ENCODE results near the gene IGF2R.

Gene IGF2R

DNA sequence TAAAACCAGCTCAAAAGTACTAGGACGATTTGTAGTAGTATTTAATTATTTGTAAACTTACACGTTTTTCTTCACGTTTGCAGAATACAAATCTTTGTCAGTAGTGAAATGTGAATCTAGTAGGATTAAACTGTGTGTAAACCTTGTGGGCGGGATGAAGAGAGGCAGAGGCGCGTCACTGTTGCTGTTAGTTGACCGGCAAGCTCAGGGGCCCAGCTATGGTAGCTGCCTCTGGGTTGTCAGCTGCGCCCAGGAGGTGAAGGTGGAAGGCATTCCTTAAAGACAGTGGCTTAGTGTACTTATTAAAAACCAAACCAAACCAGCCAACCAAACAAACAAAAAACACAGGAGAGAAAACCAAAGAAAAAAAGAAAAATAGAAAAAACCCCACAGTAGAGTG, 69.6 kb downstream of the IGF2R start:
- POLR2A ChIA-PET, result interaction anchor here (1.1 kb wide), 1 partner anchor 70 kb away, joined by 3 read pairs; no protein-coding TSS in a partner anchor
- DNase-seq (ENCODE audit: extremely low spot score), result no peak
- CTCF ChIA-PET, result interaction anchor here (0.6 kb wide), 1 partner anchor 29 kb away, joined by 3 read pairs; no protein-coding TSS in a partner anchor
- TF ChIP-seq FOXK2 (IDR thresholded peaks at IDR 0.05), result no peak
- no peak for TF ChIP-seq ZNF384 (IDR thresholded peaks at IDR 0.05)
- no peak for TF ChIP-seq BHLHE40 (IDR thresholded peaks at IDR 0.05; ENCODE audit: borderline replicate concordance)
- TF ChIP-seq SP1 (IDR thresholded peaks at IDR 0.05), result no peak
- no peak for TF ChIP-seq SUZ12 (IDR thresholded peaks at IDR 0.05)
- no peak for TF ChIP-seq ARNT (IDR thresholded peaks at IDR 0.05)
- no peak for TF ChIP-seq FOXA1 (IDR thresholded peaks at IDR 0.05)
- no peak for TF ChIP-seq FOXM1 (IDR thresholded peaks at IDR 0.05; ENCODE audit: borderline replicate concordance)
- TF ChIP-seq CTBP1 (IDR thresholded peaks at IDR 0.05; ENCODE audit: borderline replicate concordance), result no peak
- TF ChIP-seq TARDBP (IDR thresholded peaks at IDR 0.05), result no peak
- no peak for TF ChIP-seq NFRKB (IDR thresholded peaks at IDR 0.05)
- TF ChIP-seq LEF1 (IDR thresholded peaks at IDR 0.05; ENCODE audit: borderline replicate concordance), result no peak
- TF ChIP-seq, protein P1, sequence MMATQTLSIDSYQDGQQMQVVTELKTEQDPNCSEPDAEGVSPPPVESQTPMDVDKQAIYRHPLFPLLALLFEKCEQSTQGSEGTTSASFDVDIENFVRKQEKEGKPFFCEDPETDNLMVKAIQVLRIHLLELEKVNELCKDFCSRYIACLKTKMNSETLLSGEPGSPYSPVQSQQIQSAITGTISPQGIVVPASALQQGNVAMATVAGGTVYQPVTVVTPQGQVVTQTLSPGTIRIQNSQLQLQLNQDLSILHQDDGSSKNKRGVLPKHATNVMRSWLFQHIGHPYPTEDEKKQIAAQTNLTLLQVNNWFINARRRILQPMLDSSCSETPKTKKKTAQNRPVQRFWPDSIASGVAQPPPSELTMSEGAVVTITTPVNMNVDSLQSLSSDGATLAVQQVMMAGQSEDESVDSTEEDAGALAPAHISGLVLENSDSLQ (IDR thresholded peaks at IDR 0.05), result no peak

DNA sequence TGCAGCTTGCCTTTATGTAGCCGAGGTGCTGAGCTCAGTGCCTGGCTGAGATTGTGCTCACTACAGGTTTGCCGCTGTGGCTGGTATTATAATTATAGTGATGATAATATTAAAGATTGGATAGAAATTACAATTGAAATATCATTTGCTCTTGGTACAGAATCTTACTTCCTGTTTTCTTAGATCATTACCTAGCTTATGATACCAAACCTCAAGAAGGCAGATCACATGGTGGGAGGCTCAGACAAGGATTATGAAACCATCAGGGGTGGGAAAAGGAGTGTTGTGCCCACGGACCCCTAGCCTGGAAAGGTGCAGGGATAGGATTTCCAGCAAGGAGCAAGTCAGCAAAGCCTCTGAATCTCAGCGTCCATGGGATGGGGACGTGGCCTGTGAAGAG, 70.6 kb downstream of the IGF2R start:
- ChIA-PET POLR2A (no interaction called here), CTCF (no interaction called here)
- DNase-seq (ENCODE audit: extremely low spot score), result no peak
- no peak for TF ChIP-seq ZNF384 (IDR thresholded peaks at IDR 0.05)
- TF ChIP-seq NFRKB (IDR thresholded peaks at IDR 0.05), result no peak
- TF ChIP-seq CTBP1 (IDR thresholded peaks at IDR 0.05; ENCODE audit: borderline replicate concordance), result no peak
- no peak for TF ChIP-seq FOXM1 (IDR thresholded peaks at IDR 0.05; ENCODE audit: borderline replicate concordance)
- no peak for TF ChIP-seq HDGF (IDR thresholded peaks at IDR 0.05; ENCODE audit: borderline replicate concordance)
- TF ChIP-seq ARNT (IDR thresholded peaks at IDR 0.05), result no peak
- TF ChIP-seq FOXA1 (IDR thresholded peaks at IDR 0.05), result no peak
- TF ChIP-seq, protein P1 (IDR thresholded peaks at IDR 0.05), result no peak
- TF ChIP-seq SUZ12 (IDR thresholded peaks at IDR 0.05), result no peak
- no peak for TF ChIP-seq LEF1 (IDR thresholded peaks at IDR 0.05; ENCODE audit: borderline replicate concordance)
- TF ChIP-seq ELF4 (IDR thresholded peaks at IDR 0.05), result no peak
- TF ChIP-seq FOXK2 (IDR thresholded peaks at IDR 0.05), result no peak
- TF ChIP-seq BHLHE40 (IDR thresholded peaks at IDR 0.05; ENCODE audit: borderline replicate concordance), result no peak
- no peak for TF ChIP-seq TARDBP (IDR thresholded peaks at IDR 0.05)
- no peak for TF ChIP-seq L3MBTL2 (conservative IDR thresholded peaks at IDR 0.05)
- TF ChIP-seq SP1 (IDR thresholded peaks at IDR 0.05), result no peak

DNA sequence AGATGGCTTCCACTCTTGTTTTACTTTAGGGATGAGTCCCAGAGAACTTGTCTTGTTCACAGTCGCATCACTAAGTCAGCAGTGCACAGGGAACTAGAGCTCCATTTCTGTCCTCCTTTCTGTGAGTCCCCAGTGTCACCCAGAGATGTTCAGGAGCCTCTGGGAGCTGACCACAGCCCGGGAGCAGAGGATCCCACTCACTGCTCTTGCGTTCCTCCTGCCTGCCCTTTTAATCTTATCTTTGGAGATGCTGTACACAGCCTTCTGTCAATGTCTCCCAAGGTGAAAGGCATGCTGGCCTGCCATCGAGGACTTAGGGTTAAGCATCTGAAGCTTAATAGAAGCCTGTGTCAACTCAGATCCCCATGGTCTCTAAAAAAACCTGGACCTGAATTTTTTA, 71.2 kb downstream of the IGF2R start:
- TF ChIP-seq, protein P1 (IDR thresholded peaks at IDR 0.05), result no peak
- TF ChIP-seq TARDBP (IDR thresholded peaks at IDR 0.05) (no peak), SP1 (IDR thresholded peaks at IDR 0.05) (no peak), ARNT (IDR thresholded peaks at IDR 0.05) (no peak), L3MBTL2 (conservative IDR thresholded peaks at IDR 0.05) (no peak), ZNF384 (IDR thresholded peaks at IDR 0.05) (no peak), NFRKB (IDR thresholded peaks at IDR 0.05) (no peak), FOXK2 (IDR thresholded peaks at IDR 0.05) (no peak), CTBP1 (IDR thresholded peaks at IDR 0.05; ENCODE audit: borderline replicate concordance) (no peak), FOXA1 (IDR thresholded peaks at IDR 0.05) (no peak), ELF4 (IDR thresholded peaks at IDR 0.05) (no peak), HDGF (IDR thresholded peaks at IDR 0.05; ENCODE audit: borderline replicate concordance) (no peak), SUZ12 (IDR thresholded peaks at IDR 0.05) (no peak), FOXM1 (IDR thresholded peaks at IDR 0.05; ENCODE audit: borderline replicate concordance) (no peak), BHLHE40 (IDR thresholded peaks at IDR 0.05; ENCODE audit: borderline replicate concordance) (no peak), LEF1 (IDR thresholded peaks at IDR 0.05; ENCODE audit: borderline replicate concordance) (no peak)
- ChIA-PET POLR2A (no interaction called here), CTCF (no interaction called here)
- no peak for DNase-seq (ENCODE audit: extremely low spot score)

DNA sequence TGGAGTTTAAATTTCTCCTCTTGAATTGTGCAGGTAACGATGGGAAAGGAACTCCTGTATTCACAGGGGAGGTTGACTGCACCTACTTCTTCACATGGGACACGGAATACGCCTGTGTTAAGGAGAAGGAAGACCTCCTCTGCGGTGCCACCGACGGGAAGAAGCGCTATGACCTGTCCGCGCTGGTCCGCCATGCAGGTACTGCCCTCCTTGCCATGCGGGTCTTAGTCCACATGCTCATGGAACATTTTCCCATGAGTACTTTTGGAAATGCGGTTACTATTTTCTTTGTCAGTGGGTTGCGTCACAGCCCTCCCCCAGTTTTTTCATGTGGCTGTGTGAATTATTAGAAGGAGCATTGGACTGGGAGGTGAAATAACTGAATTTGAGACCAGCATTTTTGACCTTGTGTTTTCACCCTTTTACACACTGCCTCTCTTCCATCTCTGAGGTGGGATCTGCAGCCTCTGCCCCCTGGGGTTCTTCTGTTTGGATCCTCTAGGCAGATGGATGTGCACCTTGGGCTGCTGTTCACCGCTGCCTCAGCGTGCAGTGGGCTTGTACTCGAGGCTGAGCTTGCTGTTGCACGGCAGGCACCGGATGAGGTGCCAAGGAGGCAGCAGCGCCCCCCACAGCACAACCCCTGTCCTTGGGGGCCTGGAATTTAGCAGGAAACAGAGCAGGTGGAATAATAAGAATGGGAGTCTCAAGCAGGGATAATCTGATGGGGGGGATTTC, 71.8 kb downstream of the IGF2R start:
- POLR2A ChIA-PET, result no interaction called here
- CTCF ChIA-PET, result no interaction called here
- TF ChIP-seq CTBP1 (IDR thresholded peaks at IDR 0.05; ENCODE audit: borderline replicate concordance), result no peak
- no peak for TF ChIP-seq ARNT (IDR thresholded peaks at IDR 0.05)
- no peak for TF ChIP-seq ELF4 (IDR thresholded peaks at IDR 0.05)
- DNase-seq (ENCODE audit: extremely low spot score), result no peak

DNA sequence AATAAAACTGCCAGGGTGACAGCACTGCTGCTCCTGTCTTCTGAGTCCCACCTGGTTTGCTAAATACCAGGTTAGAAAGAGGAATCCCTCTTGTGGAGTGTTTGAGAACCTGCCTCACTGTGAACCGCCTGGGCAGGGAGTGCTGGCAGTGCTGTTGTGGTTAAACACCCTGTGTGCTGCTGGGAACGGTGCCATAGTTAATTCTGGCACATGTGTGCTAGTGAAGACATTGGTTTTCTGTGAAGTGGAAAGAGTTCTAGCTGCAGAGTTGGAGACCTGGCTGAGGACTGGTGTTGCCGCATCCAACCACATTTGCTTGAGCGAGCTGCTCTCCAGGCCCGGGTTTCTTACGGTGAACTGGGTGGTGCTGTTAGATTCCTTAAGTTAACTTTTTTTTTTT, 72.7 kb downstream of the IGF2R start:
- no peak for TF ChIP-seq FOXK2 (IDR thresholded peaks at IDR 0.05)
- TF ChIP-seq TARDBP (IDR thresholded peaks at IDR 0.05), result no peak
- TF ChIP-seq ZNF384 (IDR thresholded peaks at IDR 0.05), result no peak
- TF ChIP-seq LEF1 (IDR thresholded peaks at IDR 0.05; ENCODE audit: borderline replicate concordance), result no peak
- no peak for TF ChIP-seq BHLHE40 (IDR thresholded peaks at IDR 0.05; ENCODE audit: borderline replicate concordance)
- no peak for TF ChIP-seq ARNT (IDR thresholded peaks at IDR 0.05)
- no peak for TF ChIP-seq NFRKB (IDR thresholded peaks at IDR 0.05)
- TF ChIP-seq SP1 (IDR thresholded peaks at IDR 0.05), result no peak
- no peak for TF ChIP-seq FOXA1 (IDR thresholded peaks at IDR 0.05)
- no peak for TF ChIP-seq ELF4 (IDR thresholded peaks at IDR 0.05)
- no peak for TF ChIP-seq CTBP1 (IDR thresholded peaks at IDR 0.05; ENCODE audit: borderline replicate concordance)
- TF ChIP-seq, protein P1 (IDR thresholded peaks at IDR 0.05), result no peak
- TF ChIP-seq SUZ12 (IDR thresholded peaks at IDR 0.05), result no peak
- no peak for TF ChIP-seq FOXM1 (IDR thresholded peaks at IDR 0.05; ENCODE audit: borderline replicate concordance)
- DNase-seq (ENCODE audit: extremely low spot score), result no peak
- ChIA-PET CTCF (no interaction called here), POLR2A (no interaction called here)

Measured in HEK293T (cell line).